ENCODE results near the gene BMP8B.
"Not testable (repeated sequence)": the region's sequence is repeated elsewhere in the genome, so short reads cannot be mapped to it uniquely, and the experiment has no call there.

Gene BMP8B

GRCh38 chr1:39781349-39781715 lies 7.3 kb downstream of the BMP8B start:
- Histone ChIP-seq H3K36me3 (ENCODE audit: control insufficient read depth in 1 of 2, insufficient read depth in 2 of 2, low read length in 2 of 2) (no peaks in the 10 kb centered on the region), H2AFZ (ENCODE audit: insufficient read depth, low read length, poor library complexity) (no peak overlapping the region), H3K9me3 (ENCODE audit: insufficient read depth, low read depth, low read length) (peaks cover 1% of the 10 kb centered on the region), H3K4me2 (ENCODE audit: low read length) (no peak overlapping the region), H3K27ac (ENCODE audit: low read depth, low read length) (no peak overlapping the region), H3K79me1 (ENCODE audit: low read length) (no peaks in the 10 kb centered on the region), H3K4ac (ENCODE audit: low read depth, low read length) (no peak overlapping the region), H4K8ac (ENCODE audit: low read depth, low read length) (no peak overlapping the region), H3K79me2 (ENCODE audit: control insufficient read depth, insufficient read depth, low read length, poor library complexity) (no peaks in the 10 kb centered on the region), H3K4me1 (ENCODE audit: control insufficient read depth in 1 of 2, insufficient read depth in 2 of 2, low read length in 2 of 2) (no peaks in the 10 kb centered on the region), H2BK120ac (ENCODE audit: insufficient read depth, low read length, poor library complexity) (no peak overlapping the region), H3K27me3 (ENCODE audit: insufficient read depth, low read length) (peaks cover 7% of the 10 kb centered on the region), H2AK5ac (ENCODE audit: low read length) (no peak overlapping the region), H3K14ac (ENCODE audit: low read length) (no peak overlapping the region), H2BK12ac (ENCODE audit: low read length) (no peak overlapping the region), H3K4me3 (ENCODE audit: low read depth, low read length) (no peak overlapping the region), H2BK5ac (ENCODE audit: low read depth, low read length, poor library complexity) (no peak overlapping the region), H3K23ac (ENCODE audit: low read length) (no peak overlapping the region), H4K91ac (ENCODE audit: low read depth, low read length) (no peak overlapping the region), H4K12ac (ENCODE audit: low read depth, low read length) (no peak overlapping the region), H3K18ac (ENCODE audit: low read length) (no peak overlapping the region), H3K9ac (ENCODE audit: low read length) (no peak overlapping the region)
- no CpG with 5 or more reads among the region's 2 CpGs for WGBS (ENCODE audit: extremely low coverage, insufficient coverage, insufficient read length)
- DNase-seq, result no peak

- Histone ChIP-seq H2BK12ac (ENCODE audit: low read length) (no peak overlapping the region), H2AFZ (ENCODE audit: insufficient read depth, low read length, poor library complexity) (no peak overlapping the region), H3K23ac (ENCODE audit: low read length) (no peak overlapping the region), H2BK120ac (ENCODE audit: insufficient read depth, low read length, poor library complexity) (no peak overlapping the region), H2BK5ac (ENCODE audit: low read depth, low read length, poor library complexity) (no peak overlapping the region), H3K4ac (ENCODE audit: low read depth, low read length) (no peak overlapping the region), H3K79me1 (ENCODE audit: low read length) (no peaks in the 10 kb centered on the region), H3K79me2 (ENCODE audit: control insufficient read depth, insufficient read depth, low read length, poor library complexity) (no peaks in the 10 kb centered on the region), H4K12ac (ENCODE audit: low read depth, low read length) (no peak overlapping the region), H3K36me3 (ENCODE audit: control insufficient read depth in 1 of 2, insufficient read depth in 2 of 2, low read length in 2 of 2) (no peaks in the 10 kb centered on the region), H3K27ac (ENCODE audit: low read depth, low read length) (no peak overlapping the region), H3K4me1 (ENCODE audit: control insufficient read depth in 1 of 2, insufficient read depth in 2 of 2, low read length in 2 of 2) (no peaks in the 10 kb centered on the region), H4K91ac (ENCODE audit: low read depth, low read length) (no peak overlapping the region), H3K4me2 (ENCODE audit: low read length) (no peak overlapping the region), H3K18ac (ENCODE audit: low read length) (no peak overlapping the region), H3K4me3 (ENCODE audit: low read depth, low read length) (no peak overlapping the region), H3K9ac (ENCODE audit: low read length) (no peak overlapping the region), H3K27me3 (ENCODE audit: insufficient read depth, low read length) (peaks cover 4% of the 10 kb centered on the region), H3K14ac (ENCODE audit: low read length) (no peak overlapping the region), H4K8ac (ENCODE audit: low read depth, low read length) (no peak overlapping the region), H3K9me3 (ENCODE audit: insufficient read depth, low read depth, low read length) (peaks cover 2% of the 10 kb centered on the region), H2AK5ac (ENCODE audit: low read length) (no peak overlapping the region)
- no peak for DNase-seq
- WGBS (ENCODE audit: extremely low coverage, insufficient coverage, insufficient read length), result no CpG with 5 or more reads among the region's 5 CpGs
Measured at GRCh38 chr1:39779821-39780220, 8.8 kb downstream of the BMP8B start.

DNA sequence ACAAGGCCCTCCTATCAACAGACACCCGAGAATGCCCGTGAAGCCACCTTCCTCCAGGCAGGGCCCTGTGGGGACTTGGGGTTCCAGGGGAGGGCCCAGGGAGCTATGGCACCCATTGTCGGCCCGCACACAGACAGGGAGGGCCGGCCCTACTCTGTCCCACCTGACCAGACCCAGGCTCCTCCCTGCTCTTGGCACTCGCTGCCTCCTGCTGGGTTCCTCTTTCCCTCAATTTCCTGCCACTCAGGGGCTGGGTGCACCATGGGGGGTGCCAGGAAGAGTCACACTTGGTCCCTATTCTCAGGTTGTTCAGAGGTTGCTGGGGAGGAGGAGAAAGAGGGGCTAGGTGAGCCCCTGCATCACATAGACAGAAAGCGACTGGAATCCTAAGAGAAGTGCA lies 9.5 kb downstream of the BMP8B start:
- H3K14ac ChIP-seq (ENCODE audit: low read length), result no peak overlapping the region

GRCh38 chr1:39778463-39779099 lies 10.1 kb downstream of the BMP8B start:
- not testable (repeated sequence) for H2AFZ ChIP-seq (ENCODE audit: insufficient read depth, low read length, poor library complexity); H3K23ac ChIP-seq (ENCODE audit: low read length); H2BK120ac ChIP-seq (ENCODE audit: insufficient read depth, low read length, poor library complexity); H4K8ac ChIP-seq (ENCODE audit: low read depth, low read length); H3K27ac ChIP-seq (ENCODE audit: low read depth, low read length); H2BK12ac ChIP-seq (ENCODE audit: low read length); H2AK5ac ChIP-seq (ENCODE audit: low read length); H3K27me3 ChIP-seq (ENCODE audit: insufficient read depth, low read length); H3K9me3 ChIP-seq (ENCODE audit: insufficient read depth, low read depth, low read length); H3K36me3 ChIP-seq (ENCODE audit: control insufficient read depth in 1 of 2, insufficient read depth in 2 of 2, low read length in 2 of 2); H3K4me2 ChIP-seq (ENCODE audit: low read length); H3K4me1 ChIP-seq (ENCODE audit: control insufficient read depth in 1 of 2, insufficient read depth in 2 of 2, low read length in 2 of 2); H3K9ac ChIP-seq (ENCODE audit: low read length); H3K14ac ChIP-seq (ENCODE audit: low read length); H2BK5ac ChIP-seq (ENCODE audit: low read depth, low read length, poor library complexity); DNase-seq; H3K79me1 ChIP-seq (ENCODE audit: low read length); H4K91ac ChIP-seq (ENCODE audit: low read depth, low read length); H3K79me2 ChIP-seq (ENCODE audit: control insufficient read depth, insufficient read depth, low read length, poor library complexity); H3K18ac ChIP-seq (ENCODE audit: low read length); H3K4me3 ChIP-seq (ENCODE audit: low read depth, low read length); H4K12ac ChIP-seq (ENCODE audit: low read depth, low read length); H3K4ac ChIP-seq (ENCODE audit: low read depth, low read length)
- WGBS (ENCODE audit: extremely low coverage, insufficient coverage, insufficient read length), result no CpG with 5 or more reads among the region's 12 CpGs

More for the DNA sequence above, 9.5 kb downstream of the BMP8B start:
- H2BK5ac ChIP-seq (ENCODE audit: low read depth, low read length, poor library complexity), result no peak overlapping the region
- H3K23ac ChIP-seq (ENCODE audit: low read length), result no peak overlapping the region
- no peaks in the 10 kb centered on the region for H3K79me2 ChIP-seq (ENCODE audit: control insufficient read depth, insufficient read depth, low read length, poor library complexity)
- no peak overlapping the region for H3K18ac ChIP-seq (ENCODE audit: low read length)
- no peak overlapping the region for H3K27ac ChIP-seq (ENCODE audit: low read depth, low read length)
- H2BK120ac ChIP-seq (ENCODE audit: insufficient read depth, low read length, poor library complexity), result no peak overlapping the region
- no peaks in the 10 kb centered on the region for H3K36me3 ChIP-seq (ENCODE audit: control insufficient read depth in 1 of 2, insufficient read depth in 2 of 2, low read length in 2 of 2)
- H3K9ac ChIP-seq (ENCODE audit: low read length), result no peak overlapping the region
- H3K9me3 ChIP-seq (ENCODE audit: insufficient read depth, low read depth, low read length), result peaks cover 2% of the 10 kb centered on the region
- no CpG with 5 or more reads among the region's 7 CpGs for WGBS (ENCODE audit: extremely low coverage, insufficient coverage, insufficient read length)
- H3K4me3 ChIP-seq (ENCODE audit: low read depth, low read length), result no peak overlapping the region
- no peak overlapping the region for H3K4me2 ChIP-seq (ENCODE audit: low read length)
- H2AFZ ChIP-seq (ENCODE audit: insufficient read depth, low read length, poor library complexity), result no peak overlapping the region
- H4K12ac ChIP-seq (ENCODE audit: low read depth, low read length), result no peak overlapping the region
- H4K91ac ChIP-seq (ENCODE audit: low read depth, low read length), result no peak overlapping the region
- H2BK12ac ChIP-seq (ENCODE audit: low read length), result no peak overlapping the region
- H4K8ac ChIP-seq (ENCODE audit: low read depth, low read length), result no peak overlapping the region
- no peaks in the 10 kb centered on the region for H3K4me1 ChIP-seq (ENCODE audit: control insufficient read depth in 1 of 2, insufficient read depth in 2 of 2, low read length in 2 of 2)
- H3K27me3 ChIP-seq (ENCODE audit: insufficient read depth, low read length), result peaks cover 4% of the 10 kb centered on the region
- DNase-seq, result no peak
- no peak overlapping the region for H3K4ac ChIP-seq (ENCODE audit: low read depth, low read length)
- no peaks in the 10 kb centered on the region for H3K79me1 ChIP-seq (ENCODE audit: low read length)
- no peak overlapping the region for H2AK5ac ChIP-seq (ENCODE audit: low read length)
